ENCODE measurements around the gene FAM107A.

The FAM107A gene

GRCh38 chr3:58569287-58570001 is 7.7 kb downstream of the FAM107A start:
- ATAC-seq, result no peak
- TF ChIP-seq ZNF8 (CRISPR knock-in tag; IDR thresholded peaks at IDR 0.05) (no peak), RARB (CRISPR knock-in tag; IDR thresholded peaks at IDR 0.05) (no peak), ZNF565 (CRISPR knock-in tag; conservative IDR thresholded peaks at IDR 0.05; ENCODE audit: low read depth) (no peak)
- TF ChIP-seq, protein P1, sequence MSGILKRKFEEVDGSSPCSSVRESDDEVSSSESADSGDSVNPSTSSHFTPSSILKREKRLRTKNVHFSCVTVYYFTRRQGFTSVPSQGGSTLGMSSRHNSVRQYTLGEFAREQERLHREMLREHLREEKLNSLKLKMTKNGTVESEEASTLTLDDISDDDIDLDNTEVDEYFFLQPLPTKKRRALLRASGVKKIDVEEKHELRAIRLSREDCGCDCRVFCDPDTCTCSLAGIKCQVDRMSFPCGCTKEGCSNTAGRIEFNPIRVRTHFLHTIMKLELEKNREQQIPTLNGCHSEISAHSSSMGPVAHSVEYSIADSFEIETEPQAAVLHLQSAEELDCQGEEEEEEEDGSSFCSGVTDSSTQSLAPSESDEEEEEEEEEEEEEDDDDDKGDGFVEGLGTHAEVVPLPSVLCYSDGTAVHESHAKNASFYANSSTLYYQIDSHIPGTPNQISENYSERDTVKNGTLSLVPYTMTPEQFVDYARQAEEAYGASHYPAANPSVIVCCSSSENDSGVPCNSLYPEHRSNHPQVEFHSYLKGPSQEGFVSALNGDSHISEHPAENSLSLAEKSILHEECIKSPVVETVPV (CRISPR knock-in tag; IDR thresholded peaks at IDR 0.05), result no peak
- TF ChIP-seq, protein P2, sequence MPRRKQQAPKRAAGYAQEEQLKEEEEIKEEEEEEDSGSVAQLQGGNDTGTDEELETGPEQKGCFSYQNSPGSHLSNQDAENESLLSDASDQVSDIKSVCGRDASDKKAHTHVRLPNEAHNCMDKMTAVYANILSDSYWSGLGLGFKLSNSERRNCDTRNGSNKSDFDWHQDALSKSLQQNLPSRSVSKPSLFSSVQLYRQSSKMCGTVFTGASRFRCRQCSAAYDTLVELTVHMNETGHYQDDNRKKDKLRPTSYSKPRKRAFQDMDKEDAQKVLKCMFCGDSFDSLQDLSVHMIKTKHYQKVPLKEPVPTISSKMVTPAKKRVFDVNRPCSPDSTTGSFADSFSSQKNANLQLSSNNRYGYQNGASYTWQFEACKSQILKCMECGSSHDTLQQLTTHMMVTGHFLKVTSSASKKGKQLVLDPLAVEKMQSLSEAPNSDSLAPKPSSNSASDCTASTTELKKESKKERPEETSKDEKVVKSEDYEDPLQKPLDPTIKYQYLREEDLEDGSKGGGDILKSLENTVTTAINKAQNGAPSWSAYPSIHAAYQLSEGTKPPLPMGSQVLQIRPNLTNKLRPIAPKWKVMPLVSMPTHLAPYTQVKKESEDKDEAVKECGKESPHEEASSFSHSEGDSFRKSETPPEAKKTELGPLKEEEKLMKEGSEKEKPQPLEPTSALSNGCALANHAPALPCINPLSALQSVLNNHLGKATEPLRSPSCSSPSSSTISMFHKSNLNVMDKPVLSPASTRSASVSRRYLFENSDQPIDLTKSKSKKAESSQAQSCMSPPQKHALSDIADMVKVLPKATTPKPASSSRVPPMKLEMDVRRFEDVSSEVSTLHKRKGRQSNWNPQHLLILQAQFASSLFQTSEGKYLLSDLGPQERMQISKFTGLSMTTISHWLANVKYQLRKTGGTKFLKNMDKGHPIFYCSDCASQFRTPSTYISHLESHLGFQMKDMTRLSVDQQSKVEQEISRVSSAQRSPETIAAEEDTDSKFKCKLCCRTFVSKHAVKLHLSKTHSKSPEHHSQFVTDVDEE (CRISPR knock-in tag; IDR thresholded peaks at IDR 0.05), result no peak
- TF ChIP-seq, protein P3, sequence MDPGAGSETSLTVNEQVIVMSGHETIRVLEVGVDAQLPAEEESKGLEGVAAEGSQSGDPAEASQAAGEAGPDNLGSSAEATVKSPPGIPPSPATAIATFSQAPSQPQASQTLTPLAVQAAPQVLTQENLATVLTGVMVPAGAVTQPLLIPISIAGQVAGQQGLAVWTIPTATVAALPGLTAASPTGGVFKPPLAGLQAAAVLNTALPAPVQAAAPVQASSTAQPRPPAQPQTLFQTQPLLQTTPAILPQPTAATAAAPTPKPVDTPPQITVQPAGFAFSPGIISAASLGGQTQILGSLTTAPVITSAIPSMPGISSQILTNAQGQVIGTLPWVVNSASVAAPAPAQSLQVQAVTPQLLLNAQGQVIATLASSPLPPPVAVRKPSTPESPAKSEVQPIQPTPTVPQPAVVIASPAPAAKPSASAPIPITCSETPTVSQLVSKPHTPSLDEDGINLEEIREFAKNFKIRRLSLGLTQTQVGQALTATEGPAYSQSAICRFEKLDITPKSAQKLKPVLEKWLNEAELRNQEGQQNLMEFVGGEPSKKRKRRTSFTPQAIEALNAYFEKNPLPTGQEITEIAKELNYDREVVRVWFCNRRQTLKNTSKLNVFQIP (CRISPR knock-in tag; IDR thresholded peaks at IDR 0.05; ENCODE audit: borderline replicate concordance, low read depth), result no peak

GRCh38 chr3:58568572-58569286 is 8.5 kb downstream of the FAM107A start:
- ATAC-seq, result peak; percentile 79
- TF ChIP-seq RARB (CRISPR knock-in tag; IDR thresholded peaks at IDR 0.05) (no peak), PATZ1 (CRISPR knock-in tag; IDR thresholded peaks at IDR 0.05; ENCODE audit: borderline replicate concordance) (no peak), ZC3H10 (CRISPR knock-in tag; IDR thresholded peaks at IDR 0.05) (no peak), CSDC2 (CRISPR knock-in tag; IDR thresholded peaks at IDR 0.05) (no peak), ARNTL (CRISPR knock-in tag; IDR thresholded peaks at IDR 0.05; ENCODE audit: borderline replicate concordance, low read depth) (no peak), CREB5 (CRISPR knock-in tag; IDR thresholded peaks at IDR 0.05; ENCODE audit: low read depth) (no peak), ZNF70 (CRISPR knock-in tag; IDR thresholded peaks at IDR 0.05) (no peak), TCF4 (CRISPR knock-in tag; IDR thresholded peaks at IDR 0.05; ENCODE audit: borderline replicate concordance) (no peak), SNAI2 (CRISPR knock-in tag; IDR thresholded peaks at IDR 0.05) (no peak), ISL1 (CRISPR knock-in tag; IDR thresholded peaks at IDR 0.05) (no peak), ZFP30 (CRISPR knock-in tag; IDR thresholded peaks at IDR 0.05) (no peak), TOX (CRISPR knock-in tag; IDR thresholded peaks at IDR 0.05; ENCODE audit: borderline replicate concordance) (no peak), ZNF565 (CRISPR knock-in tag; conservative IDR thresholded peaks at IDR 0.05; ENCODE audit: low read depth) (no peak), ESRRG (CRISPR knock-in tag; IDR thresholded peaks at IDR 0.05) (no peak), BACH2 (CRISPR knock-in tag; IDR thresholded peaks at IDR 0.05; ENCODE audit: borderline replicate concordance) (no peak), GLIS3 (CRISPR knock-in tag; IDR thresholded peaks at IDR 0.05) (no peak), ZNF8 (CRISPR knock-in tag; IDR thresholded peaks at IDR 0.05) (no peak), ZFP3 (CRISPR knock-in tag; IDR thresholded peaks at IDR 0.05) (no peak)
- TF ChIP-seq, protein P2 (CRISPR knock-in tag; IDR thresholded peaks at IDR 0.05), result no peak
- TF ChIP-seq, protein P1 (CRISPR knock-in tag; IDR thresholded peaks at IDR 0.05), result no peak

All from SK-N-SH treated with all-trans-retinoic acid at 6 μM for 48 hours (cell line).